Astrocyte (in vitro differentiated cells and primary cell): ENCODE results near the gene SEMA6A.

Experiments
- EZH2 ChIP-seq: IDR thresholded peaks from 2 replicates; pipeline ENCODE4 v1.6.1; 2012; ENCODE audit warnings: mild to moderate bottlenecking, low read length, inconsistent platforms; ENCODE audit not compliant: insufficient read depth
- TF ChIP-seq, protein P1 (sequence below): IDR thresholded peaks from 2 replicates; pipeline ENCODE4 v1.5.1; 2011; ENCODE audit warnings: low read depth, mild to moderate bottlenecking, inconsistent platforms, low read length, moderate library complexity; ENCODE audit not compliant: insufficient read depth

DNA sequence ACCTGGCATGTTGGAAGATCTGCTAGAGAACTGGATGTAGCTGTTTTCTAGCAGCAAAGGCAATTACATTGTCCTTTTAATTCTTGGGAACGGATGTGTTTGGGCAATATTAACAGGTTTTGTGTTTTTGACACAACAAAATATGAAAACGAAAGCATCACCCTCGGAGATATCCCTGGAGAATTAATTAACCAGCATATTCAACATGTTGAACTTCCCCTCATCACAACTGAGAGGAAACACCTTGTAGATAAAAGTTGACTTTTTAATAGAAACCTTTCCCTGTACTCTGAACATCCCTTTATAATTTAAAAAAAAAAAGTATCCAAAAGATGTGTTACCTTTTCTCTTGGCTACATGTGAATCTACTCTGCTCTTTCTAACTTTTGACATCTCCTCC lies 13.0 kb downstream of the SEMA6A start:
- TF ChIP-seq, protein P1, sequence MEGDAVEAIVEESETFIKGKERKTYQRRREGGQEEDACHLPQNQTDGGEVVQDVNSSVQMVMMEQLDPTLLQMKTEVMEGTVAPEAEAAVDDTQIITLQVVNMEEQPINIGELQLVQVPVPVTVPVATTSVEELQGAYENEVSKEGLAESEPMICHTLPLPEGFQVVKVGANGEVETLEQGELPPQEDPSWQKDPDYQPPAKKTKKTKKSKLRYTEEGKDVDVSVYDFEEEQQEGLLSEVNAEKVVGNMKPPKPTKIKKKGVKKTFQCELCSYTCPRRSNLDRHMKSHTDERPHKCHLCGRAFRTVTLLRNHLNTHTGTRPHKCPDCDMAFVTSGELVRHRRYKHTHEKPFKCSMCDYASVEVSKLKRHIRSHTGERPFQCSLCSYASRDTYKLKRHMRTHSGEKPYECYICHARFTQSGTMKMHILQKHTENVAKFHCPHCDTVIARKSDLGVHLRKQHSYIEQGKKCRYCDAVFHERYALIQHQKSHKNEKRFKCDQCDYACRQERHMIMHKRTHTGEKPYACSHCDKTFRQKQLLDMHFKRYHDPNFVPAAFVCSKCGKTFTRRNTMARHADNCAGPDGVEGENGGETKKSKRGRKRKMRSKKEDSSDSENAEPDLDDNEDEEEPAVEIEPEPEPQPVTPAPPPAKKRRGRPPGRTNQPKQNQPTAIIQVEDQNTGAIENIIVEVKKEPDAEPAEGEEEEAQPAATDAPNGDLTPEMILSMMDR: no peak
- no peak for TF ChIP-seq EZH2
